HG03045 (cell line): ENCODE measurements around the gene INTS6.
A peak's percentile ranks its signal among the peaks of the same experiment; 100 is the strongest.

Source experiments
- ATAC-seq: cut with Tn5 transposase; IDR thresholded peaks from one replicate; pipeline ENCODE4 v1.9.1; 2021; ENCODE audit warnings: mild to moderate bottlenecking, moderate library complexity; ENCODE audit not compliant: unreplicated experiment

The INTS6 gene

GRCh38 chr13:51347099-51347498 is 105.7 kb downstream of the INTS6 start:
- no peak for ATAC-seq

- no peak for ATAC-seq
These were observed 106.4 kb downstream of the INTS6 start for GRCh38 chr13:51346397-51346796.

GRCh38 chr13:51343475-51343874 is 109.4 kb downstream of the INTS6 start:
- ATAC-seq: no peak

GRCh38 chr13:51342706-51343105 is 110.1 kb downstream of the INTS6 start:
- no peak for ATAC-seq

GRCh38 chr13:51341791-51342190 is 111.0 kb downstream of the INTS6 start:
- ATAC-seq: no peak

- no peak for ATAC-seq
These were observed 111.6 kb downstream of the INTS6 start for GRCh38 chr13:51341232-51341631.

GRCh38 chr13:51339952-51340732 is 112.7 kb downstream of the INTS6 start:
- ATAC-seq: no peak

GRCh38 chr13:51339354-51339753 is 113.5 kb downstream of the INTS6 start, which contains the start of gene SERPINE3:
TSS of gene SERPINE3 (plus strand) at chr13:51339691. CDS start at chr13:51341092, 1,401 bp downstream.
- ATAC-seq: no peak

- no peak for ATAC-seq
These were observed 116.1 kb downstream of the INTS6 start for GRCh38 chr13:51336746-51337145.

- no peak for ATAC-seq
These were observed 119.0 kb downstream of the INTS6 start for GRCh38 chr13:51333826-51334225.

GRCh38 chr13:51333421-51333820 is 119.4 kb downstream of the INTS6 start:
- no peak for ATAC-seq

GRCh38 chr13:51332566-51333361 is 120.1 kb downstream of the INTS6 start:
- ATAC-seq: no peak

- ATAC-seq: peak; percentile 71
These were observed 121.4 kb downstream of the INTS6 start for GRCh38 chr13:51331354-51331861.

- ATAC-seq: peak; percentile 37
These were observed 122.0 kb downstream of the INTS6 start for GRCh38 chr13:51330791-51331190.

- no peak for ATAC-seq
These were observed 123.2 kb downstream of the INTS6 start for GRCh38 chr13:51329606-51330005.

GRCh38 chr13:51328488-51328887 is 124.3 kb downstream of the INTS6 start:
- ATAC-seq: no peak

GRCh38 chr13:51327961-51328360 is 124.9 kb downstream of the INTS6 start:
- no peak for ATAC-seq

GRCh38 chr13:51326777-51327176 is 126.1 kb downstream of the INTS6 start:
- no peak for ATAC-seq

GRCh38 chr13:51325837-51326236 is 127.0 kb downstream of the INTS6 start:
- no peak for ATAC-seq

GRCh38 chr13:51324714-51325420 is 128.0 kb downstream of the INTS6 start:
- peak; percentile 60 for ATAC-seq

- no peak for ATAC-seq
These were observed 128.9 kb downstream of the INTS6 start for GRCh38 chr13:51323824-51324511.
